Activated T-cell treated with anti-CD3 and anti-CD28 coated beads for 24 hours (primary cell): Measurements from ENCODE around the gene ELF2.
"Not testable (repeated sequence)": the region's sequence is repeated elsewhere in the genome, so short reads cannot be mapped to it uniquely, and the experiment has no call there.

Experiments
- DNase-seq: peaks from one replicate; pipeline ENCODE4 v3.0.0-alpha.2; 2020; ENCODE audit warnings: low read depth

Gene ELF2

DNA sequence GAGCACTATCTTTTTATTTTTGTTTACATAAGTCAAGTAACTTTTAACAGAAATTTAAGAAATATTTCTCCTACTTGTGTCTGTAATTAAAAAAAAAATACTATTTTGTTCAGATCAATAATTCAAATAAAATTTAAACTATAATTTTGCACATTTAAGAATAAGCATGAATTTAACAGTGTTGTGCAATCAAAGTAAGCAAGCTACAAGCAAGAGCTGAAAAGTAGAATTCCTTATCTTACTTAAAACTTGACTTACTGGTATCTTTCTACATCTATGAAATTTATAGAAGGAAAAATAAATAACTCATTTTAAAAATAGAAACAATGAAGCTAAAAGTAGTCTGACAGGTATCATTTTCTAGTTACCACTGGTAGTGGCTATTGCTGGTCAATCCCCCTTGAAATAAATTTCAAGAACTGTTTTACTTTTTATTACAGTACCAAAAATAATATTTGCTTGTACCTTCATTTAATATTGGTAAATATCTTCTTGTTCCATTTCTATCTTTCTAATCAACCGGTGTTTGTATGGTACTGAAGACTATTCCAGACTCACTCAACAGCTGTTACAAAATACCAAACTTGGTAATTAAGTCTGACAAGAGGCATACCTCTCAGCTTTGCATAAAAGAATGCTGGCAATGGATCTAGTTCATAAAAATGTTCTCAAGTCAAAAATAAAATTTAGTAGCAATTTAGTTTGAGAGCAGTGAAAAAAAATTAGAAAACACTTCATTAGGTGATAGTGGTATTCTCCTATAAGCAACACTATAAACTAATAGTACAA lies 99.3 kb downstream of the ELF2 start:
- no peak for DNase-seq

DNA sequence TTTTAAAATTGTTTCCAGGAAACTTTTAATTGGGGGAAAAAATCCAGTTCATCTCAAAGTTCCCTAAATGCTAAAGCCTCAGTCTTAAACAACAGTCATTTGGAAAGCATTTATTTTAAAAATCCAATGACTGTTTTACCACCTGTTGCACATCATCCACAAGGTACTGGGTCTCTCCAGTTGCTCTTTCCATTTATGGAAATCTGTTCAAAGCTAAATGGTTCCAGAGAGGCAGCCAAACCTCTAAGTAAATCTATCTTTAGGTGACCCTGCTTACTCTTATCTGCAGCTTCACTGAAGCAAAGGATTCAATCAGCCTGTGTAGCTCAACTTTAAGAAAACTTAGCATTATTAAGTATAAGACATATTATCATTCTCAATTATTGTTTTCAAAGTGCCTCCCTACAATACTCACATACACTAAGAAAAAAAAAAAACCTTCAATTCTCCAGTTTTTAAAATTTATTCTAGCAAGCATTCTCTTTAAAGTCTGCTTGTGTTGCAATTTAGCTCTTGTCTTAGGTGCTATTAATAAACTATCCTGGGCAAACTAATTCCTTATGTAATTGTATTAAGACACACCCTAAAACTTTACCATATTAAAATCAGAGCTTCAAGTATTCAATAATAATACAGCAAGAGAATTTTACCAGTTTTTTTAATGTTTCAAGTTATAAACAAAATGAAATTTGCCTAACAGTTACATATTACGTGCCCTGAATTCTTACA lies 100.8 kb downstream of the ELF2 start:
- no peak for DNase-seq

DNA sequence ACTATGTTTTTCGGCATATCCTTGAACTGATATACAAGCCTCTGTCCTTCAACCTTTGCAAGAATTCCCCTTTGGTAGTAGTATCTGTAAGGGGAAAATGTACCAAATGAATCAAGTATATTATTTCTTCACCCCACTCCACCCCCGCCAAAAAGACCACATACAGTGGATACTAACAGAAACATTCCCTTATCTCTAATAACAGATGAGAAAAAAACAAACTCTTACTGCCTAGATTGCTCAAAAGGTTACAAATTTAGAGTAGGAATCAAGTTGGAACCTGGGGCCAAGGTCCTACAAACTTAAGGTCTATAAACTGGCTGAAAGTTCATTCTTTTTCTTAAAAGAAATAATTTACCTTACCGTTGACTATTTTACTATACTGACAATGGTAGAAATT lies 116.4 kb downstream of the ELF2 start:
- DNase-seq, result no peak

DNA sequence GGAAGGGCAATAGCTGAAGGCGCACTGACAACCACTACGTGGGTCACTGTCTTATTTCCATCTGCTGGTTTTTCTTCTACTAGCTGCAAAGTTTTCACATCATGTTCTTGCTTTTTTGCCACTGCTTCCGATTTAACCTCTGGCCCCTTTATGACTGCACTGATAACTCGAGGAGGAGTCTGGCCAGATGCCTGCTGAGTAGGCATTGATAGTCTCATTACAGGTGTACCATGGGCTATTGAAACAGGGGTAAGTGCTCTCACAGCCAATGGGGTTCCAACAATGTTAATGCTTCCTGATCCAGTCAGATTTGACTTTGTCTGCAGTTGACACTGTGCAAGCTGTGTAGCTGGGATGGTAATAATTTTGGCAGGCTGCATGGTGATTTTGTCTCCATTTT lies 118.0 kb downstream of the ELF2 start:
- not testable (repeated sequence) for DNase-seq

DNA sequence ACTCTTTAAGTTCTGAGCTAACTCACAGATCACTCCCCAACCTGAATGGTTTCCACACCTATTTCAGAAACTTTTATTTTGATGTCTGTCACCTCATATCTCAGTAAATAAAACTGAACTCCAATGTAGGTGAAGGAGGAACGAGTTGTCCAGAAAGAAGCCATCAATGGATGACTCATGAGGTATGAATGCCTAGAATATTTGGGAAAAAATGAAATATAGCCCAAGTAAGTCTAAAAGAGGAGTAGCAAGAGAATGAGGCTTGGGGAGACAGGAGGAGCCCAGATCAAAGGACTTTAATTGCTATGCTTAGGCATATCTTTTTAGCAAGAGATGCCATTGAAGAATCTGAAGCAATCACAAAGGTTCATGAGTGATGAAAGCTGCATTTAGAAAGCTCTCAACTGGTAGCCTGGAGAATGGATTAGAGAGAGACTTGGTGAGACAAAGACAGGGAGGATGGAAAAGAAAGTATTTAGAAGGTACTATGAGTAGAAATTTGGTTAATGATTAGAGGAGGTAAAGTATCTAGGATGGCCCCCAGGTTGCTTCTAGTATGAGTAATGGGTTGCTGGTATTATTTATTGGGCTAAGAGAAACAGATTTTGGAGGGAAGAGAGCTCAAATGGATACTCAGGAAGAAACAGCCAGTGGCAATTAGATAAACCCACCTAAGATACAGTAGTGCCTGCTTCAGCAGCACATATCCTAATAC lies 122.1 kb downstream of the ELF2 start:
- no peak for DNase-seq

DNA sequence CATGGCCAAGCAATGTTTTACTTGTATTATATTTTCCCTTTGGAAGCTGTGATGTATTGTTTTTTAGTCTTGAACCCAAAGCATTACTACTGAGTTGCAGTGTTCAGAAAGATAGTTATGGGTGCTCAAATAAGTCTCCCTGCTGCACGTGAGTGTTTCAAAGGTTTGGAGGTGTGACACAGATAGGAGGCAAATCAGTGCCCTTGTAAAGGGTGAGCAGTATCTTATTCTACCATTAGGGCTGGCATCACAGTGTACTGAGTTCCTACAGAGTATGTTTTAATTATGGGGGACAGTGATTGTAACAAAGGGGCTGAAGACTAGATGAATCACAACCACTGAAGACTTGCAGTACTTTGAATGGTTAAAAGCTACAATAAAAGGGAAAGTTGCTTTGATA lies 123.1 kb downstream of the ELF2 start:
- DNase-seq, result no peak

DNA sequence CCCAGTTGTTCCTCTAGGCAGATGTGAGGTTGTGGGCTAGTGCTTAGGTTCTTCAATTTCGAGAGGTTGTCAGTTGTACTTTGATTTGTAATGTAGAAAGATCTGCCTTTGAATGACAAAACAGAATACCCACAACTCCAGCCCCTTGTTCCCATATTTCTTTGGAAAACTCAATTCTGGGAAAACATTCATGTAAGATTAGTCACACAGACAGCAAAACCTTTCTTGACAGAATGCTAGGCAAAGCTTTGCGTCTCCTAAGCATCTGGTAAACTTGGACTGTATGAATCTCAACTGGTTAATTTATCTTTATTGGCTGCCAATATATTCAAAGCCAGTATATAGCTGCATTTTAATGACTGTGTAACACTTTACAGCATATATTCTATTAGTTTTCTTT lies 126.6 kb downstream of the ELF2 start:
- DNase-seq, result no peak

DNA sequence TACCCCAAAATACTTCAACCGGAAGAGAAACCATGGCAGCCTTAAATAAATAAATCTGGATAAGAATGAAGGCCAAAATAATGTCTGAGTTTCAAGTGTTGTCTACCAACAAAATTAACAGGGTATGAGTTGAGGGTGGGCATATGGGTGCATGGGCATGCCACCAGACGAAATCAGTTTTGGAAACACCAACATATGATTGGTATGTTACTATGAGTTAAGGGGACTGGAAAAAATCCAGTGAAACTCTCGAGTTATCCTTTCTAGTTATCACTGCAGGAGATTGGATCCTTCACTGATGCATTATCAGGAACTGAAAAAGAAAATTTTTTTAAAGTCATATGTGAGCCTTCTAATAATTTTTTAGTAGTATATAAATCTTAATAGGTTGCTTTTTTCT lies 129.0 kb downstream of the ELF2 start:
- DNase-seq, result no peak

DNA sequence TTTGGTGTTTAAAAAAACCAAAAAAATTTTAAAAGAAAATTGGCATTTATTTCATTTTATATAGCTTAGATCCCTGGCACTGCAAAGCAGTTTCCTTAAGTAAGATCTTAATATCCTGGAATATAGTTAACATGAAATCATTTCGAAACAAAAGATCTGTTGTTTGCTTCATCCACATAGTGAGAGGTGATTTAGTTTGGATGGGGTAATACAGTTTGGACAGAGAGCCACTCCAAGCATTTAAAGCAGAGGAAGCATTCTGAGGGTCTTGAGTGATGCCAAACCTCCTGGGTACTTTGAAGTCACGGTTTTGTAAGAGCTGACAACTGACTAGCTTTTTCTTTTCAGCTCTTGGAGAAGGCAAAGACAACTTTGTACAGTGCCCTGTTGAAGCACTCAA lies 132.7 kb downstream of the ELF2 start:
- DNase-seq, result no peak

DNA sequence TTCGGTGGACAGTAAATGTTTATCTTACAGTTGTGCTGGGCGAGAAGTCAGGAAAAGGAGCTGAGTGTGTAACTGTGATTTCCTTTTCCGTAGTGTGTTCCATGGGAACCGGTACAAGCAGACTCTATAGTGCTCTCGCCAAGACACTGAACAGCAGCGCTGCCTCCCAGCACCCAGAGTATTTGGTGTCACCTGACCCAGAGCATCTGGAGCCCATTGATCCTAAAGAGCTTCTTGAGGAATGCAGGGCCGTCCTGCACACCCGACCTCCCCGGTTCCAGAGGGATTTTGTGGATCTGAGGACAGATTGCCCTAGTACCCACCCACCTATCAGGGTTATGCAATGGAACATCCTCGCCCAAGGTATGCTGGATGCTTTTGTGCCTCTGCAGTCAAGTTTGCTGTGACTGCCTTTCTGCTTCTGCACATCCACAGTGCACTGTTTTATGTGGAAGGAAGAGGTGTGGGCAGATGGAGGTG lies 134.0 kb downstream of the ELF2 start:
- DNase-seq, result no peak

DNA sequence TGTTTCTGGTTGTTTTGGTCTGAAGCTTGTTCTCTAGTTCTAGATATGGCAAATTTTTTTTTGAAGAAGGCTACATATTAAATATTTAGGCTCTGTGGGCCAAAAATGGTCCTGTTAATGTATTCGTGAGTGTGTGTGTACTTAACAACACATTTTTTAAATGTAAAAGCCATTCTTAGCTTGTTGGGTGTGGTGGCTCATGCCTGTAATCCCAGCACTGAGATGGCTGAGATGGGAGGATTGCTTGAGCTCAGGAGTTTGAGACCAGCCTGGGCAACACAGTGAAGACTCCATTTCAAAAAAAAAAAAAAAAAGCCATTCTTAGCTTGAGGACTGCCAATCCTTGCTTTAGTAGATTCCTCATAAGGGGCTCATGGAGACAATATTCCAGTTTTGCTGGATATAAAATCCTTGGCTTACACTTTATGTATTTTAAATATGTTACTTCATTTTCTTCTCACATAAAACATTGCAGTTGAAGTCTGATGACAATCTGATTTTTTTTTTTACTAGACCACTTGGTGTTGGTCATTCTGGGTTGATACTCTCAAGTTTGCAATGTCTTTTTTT lies 138.1 kb downstream of the ELF2 start:
- DNase-seq, result no peak

DNA sequence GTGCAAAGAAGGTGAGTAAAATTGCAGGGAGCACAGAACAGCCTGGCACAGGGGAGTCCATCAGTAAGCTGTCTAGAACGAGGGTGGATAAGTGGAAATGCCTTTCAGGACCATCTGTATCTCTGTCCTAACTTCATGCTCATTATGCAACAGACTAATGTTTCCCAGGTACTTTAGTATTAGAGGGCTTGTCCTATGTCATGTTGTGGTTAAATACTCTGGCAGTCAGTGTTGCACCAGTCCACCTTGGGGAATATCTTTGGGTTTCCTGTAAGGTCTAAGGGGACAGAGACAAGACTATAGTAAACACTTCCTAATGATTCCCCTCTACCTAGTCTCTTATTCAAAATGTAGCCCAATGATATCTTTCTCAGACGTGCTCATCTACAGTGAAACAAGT lies 140.1 kb downstream of the ELF2 start:
- no peak for DNase-seq

DNA sequence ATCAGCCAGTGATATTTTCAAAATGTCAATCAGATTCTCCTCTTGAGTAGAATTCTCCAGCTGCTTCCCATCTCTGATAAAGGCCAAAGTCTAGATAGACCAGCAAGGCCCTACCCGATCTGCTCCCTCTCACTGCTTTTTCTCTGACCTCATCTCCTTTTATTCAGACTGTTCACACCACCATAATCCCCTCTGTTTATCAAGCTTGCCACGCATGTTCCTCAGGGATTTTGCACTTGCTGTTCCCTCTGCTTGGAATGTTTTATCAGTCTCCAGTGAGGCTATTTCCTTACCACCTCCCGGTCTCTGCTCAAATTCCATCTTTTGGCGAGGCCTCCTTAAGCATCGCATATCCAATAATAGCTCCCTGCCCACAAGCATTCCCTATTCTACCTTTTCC lies 141.4 kb downstream of the ELF2 start:
- no peak for DNase-seq

DNA sequence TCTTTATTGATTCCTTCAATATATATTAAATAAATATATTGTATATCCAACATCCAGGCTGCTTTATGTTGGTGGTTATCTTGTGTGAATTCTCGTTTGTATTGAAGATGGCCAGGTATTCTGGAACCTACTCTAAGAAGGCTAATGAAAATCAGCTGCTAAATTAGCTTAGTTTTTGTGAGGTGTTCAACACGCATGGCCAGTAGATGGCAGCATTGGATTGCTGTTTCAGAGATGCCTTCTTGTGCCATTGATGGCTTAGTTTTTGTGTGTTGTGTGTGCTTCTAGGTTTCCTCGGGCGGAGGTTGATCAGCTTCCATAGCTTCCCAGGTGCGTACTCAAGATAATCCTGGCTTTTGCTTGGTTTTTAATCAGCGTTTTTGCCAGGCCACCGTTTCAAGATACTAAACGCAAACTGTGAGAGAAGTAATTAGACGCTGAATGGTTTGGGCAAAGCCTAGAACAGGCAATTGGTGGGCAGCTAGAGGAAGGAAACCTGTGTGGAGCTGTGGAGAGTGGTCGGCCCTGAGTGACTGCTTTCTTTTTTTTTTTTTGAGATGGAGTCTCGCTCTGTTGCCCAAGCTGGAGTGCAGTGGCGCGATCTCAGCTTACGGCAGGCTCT lies 146.3 kb downstream of the ELF2 start:
- DNase-seq, result peak; percentile 56

DNA sequence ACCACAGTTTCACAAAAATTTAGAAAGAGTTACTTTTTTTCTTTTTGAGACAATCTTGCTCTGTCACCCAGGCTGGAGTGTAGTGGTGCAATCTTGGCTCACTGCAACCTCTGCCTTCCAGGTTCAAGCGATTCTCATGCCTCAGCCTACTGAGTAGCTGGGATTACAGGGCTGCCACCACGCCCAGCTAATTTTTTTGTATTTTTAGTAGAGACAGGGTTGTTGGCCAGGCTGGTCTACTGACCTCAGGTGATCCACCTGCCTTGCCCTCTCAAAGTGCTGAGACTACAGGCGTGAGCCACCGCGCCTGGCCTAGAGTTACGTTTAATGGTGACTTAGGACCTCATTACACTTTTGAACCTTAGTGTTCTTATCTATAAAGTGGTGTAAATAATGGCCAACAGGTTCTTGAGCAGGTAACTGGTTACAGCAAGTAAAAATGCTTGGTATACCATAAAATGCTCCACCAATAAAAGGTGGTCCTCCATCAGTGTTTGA lies 147.1 kb downstream of the ELF2 start:
- DNase-seq, result not testable (repeated sequence)

DNA sequence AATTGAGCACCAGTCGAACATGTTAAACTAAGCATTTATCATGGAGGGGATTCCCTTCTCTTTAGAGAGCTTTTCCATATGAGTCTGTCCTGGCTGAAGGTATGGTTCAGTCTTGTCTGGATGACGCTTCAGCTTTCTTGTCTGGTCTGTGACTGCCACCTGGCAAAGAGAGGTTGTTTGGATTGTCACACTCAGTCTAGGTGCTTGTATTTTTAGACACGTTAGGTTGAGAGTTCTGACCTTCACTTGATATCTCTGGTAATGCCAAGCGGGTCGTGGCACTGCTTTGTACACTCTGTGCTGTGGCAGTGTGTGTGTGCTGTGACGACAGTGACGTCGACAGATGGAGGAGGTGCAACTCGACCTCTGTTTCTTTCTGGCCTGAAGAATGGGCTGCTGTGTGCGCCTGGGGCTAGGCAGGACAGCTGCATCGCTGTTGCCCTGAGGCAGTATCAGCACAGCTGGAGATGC lies 148.8 kb downstream of the ELF2 start:
- DNase-seq, result no peak

DNA sequence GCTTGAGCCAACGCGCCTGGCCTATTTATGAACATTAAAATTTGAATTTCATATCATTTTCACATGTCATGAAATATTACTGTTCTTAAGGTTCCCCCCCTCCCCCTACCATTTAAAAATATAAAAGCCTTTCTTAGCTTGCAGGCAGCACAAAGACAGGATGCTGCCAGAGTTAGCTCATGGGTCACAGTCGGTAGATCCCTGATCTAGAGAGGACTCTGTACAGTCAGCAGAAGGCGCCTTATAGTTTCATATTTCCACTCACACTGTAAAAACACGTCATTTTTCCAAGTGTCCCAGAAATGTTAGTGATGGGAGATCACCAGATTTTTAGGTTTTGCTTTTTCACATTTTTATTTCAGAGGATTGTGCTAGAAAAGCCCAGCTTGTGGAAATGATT lies 149.2 kb downstream of the ELF2 start:
- no peak for DNase-seq

DNA sequence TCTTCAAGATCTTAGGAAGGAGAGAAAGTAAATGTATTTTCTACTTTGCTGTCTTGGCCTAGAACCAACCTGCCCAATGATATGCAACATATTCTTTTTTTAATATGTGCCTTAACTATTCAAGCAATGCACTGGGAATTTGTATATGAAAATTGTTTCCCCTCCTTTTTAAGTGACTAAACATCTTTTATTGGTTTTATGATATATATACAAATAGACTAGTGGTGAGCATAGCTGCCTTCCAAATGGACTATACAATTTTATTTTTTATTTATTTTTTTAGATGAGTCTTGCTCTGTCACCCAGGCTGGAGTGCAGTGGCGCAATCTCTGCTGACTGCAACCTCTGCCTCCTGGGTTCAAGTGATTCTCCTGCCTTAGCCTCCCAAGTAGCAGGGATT lies 151.2 kb downstream of the ELF2 start:
- DNase-seq, result no peak

DNA sequence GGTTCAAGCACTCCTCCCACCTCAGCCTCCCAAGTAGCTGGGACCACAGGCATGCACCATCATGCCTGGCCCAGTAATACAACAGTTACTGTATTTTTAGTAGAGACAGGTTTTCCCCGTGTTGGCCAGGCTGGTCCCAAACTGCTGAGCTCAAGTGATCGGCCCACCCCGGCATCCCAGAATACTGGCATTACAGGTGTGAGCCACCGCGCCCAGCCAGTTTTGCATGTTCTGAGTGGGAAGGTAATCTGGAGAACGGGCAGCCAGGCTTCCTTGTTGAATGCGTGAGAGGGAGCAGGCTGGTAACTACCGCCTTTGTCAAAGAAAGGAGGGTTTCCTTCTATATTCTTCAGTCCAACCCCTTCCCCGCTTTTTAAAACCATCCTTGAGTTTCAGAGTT lies 152.3 kb downstream of the ELF2 start:
- DNase-seq, result no peak

DNA sequence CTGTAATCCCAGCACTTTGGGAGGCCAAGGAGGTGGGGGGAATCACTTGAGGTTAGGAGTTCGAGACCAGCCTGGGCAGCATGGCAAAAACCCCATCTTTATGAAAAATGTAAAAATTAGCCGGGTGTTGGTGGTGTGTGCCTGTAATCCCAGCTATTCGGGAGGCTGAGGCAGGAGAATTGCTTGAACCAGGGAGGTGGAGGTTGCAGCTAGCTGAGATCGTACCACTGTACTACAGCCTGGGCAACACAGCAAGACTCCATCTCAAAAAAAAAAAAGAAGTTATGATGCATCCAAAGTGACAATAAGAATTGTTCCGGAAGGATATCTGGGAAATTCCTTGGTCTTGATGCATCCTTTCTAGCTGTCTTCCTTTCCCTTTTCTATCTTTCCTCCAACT lies 154.2 kb downstream of the ELF2 start:
- DNase-seq, result no peak

DNA sequence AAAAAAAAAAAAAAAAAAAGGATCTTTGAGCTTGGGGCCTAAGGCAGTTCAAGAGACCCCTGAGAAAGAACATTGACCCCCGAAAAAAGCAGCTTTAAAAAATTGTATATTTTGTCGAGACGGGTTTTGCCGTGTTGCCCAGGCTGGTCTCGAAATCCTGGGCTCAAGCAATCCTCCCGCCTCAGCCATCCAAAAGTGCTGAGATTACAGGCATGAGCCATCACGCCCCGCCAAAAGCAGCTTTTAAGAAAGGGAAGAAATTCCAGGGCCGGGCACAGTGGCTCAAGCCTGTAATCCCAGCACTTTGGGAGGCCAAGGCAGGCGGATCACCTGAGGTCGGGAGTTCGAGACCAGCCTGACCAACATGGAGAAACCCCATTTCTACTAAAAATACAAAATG lies 155.9 kb downstream of the ELF2 start:
- DNase-seq, result not testable (repeated sequence)

DNA sequence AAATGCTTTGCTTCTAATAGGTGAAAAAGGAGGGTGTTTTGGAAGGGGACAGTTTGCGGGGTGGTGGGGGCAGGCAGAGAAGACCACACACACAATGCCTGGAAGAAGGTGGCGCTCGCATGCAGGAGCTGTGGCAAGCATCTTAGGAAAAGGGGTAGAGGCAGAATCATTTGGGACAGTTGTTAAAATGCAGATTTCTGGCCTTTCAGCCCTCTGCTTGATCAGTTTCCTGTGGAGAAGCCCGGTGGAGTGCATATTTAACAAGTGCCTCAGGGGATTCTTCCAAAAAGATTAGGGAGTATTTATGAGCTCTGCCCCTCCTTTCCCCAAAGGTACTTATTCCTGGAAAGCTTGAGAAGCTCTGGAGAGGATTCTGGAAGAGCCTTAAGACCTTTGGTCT lies 156.6 kb downstream of the ELF2 start:
- DNase-seq, result no peak
